Loucy (cell line): Measurements from ENCODE around the gene PAQR4.

Experiments used
- H2AFZ ChIP-seq: fragments of 200-600 bp; sonication (generic); 2 replicates; pipeline ENCODE4 v1.6.0; 2016; ENCODE audit warnings: antibody characterized with exemption, mild to moderate bottlenecking, low read length, moderate library complexity
- H3F3A ChIP-seq: fragments of 200-600 bp; 2 replicates; pipeline ENCODE4 v1.6.0; 2016; ENCODE audit warnings: antibody characterized with exemption, low read depth, mild to moderate bottlenecking
- H3K27me3 ChIP-seq: fragments of 200-600 bp; sonication (generic); 2 replicates; pipeline ENCODE4 v1.6.1; 2014; ENCODE audit warnings: low read length, mild to moderate bottlenecking; ENCODE audit not compliant: insufficient read depth, poor library complexity, severe bottlenecking
- H3K36me3 ChIP-seq: fragments of 200-600 bp; sonication (generic); 2 replicates; pipeline ENCODE4 v1.6.1; 2016; ENCODE audit warnings: low read length; ENCODE audit not compliant: insufficient read depth
- H3K4me1 ChIP-seq: fragments of 200-600 bp; sonication (generic); 2 replicates; pipeline ENCODE4 v1.5.1; 2014; ENCODE audit warnings: low read length, mild to moderate bottlenecking; ENCODE audit not compliant: insufficient read depth, poor library complexity, severe bottlenecking
- H3K4me2 ChIP-seq: fragments of 200-600 bp; sonication (generic); 2 replicates; pipeline ENCODE4 v1.6.0; 2014; ENCODE audit warnings: antibody characterized with exemption, low read length, low read depth, mild to moderate bottlenecking; ENCODE audit not compliant: poor library complexity, severe bottlenecking
- H3K4me3 ChIP-seq: fragments of 200-600 bp; sonication (generic); 2 replicates; pipeline ENCODE4 v1.5.1; 2014; ENCODE audit warnings: low read length, mild to moderate bottlenecking, mixed read lengths; ENCODE audit not compliant: poor library complexity, severe bottlenecking
- H3K79me2 ChIP-seq: fragments of 200-600 bp; sonication (generic); 2 replicates; pipeline ENCODE4 v1.6.1; 2014; ENCODE audit warnings: low read length; ENCODE audit not compliant: insufficient read depth
- H3K9ac ChIP-seq: fragments of 200-600 bp; sonication (generic); 2 replicates; pipeline ENCODE4 v1.6.0; 2014; ENCODE audit warnings: mild to moderate bottlenecking, low read depth, low read length, moderate library complexity; ENCODE audit not compliant: poor library complexity, severe bottlenecking
- H3K9me2 ChIP-seq: fragments of 200-600 bp; sonication (generic); replicated peaks from 2 replicates; pipeline ENCODE4 v1.6.1; 2016; ENCODE audit warnings: low read depth, low read length, mixed read lengths
- H3K9me3 ChIP-seq: fragments of 200-600 bp; sonication (generic); 2 replicates; pipeline ENCODE4 v1.6.1; 2014; ENCODE audit warnings: mild to moderate bottlenecking, antibody characterized with exemption, low read length, low read depth; ENCODE audit not compliant: insufficient read depth
- H4K20me1 ChIP-seq: fragments of 200-600 bp; sonication (generic); 2 replicates; pipeline ENCODE4 v1.6.0; 2014; ENCODE audit warnings: antibody characterized with exemption, low read length, mild to moderate bottlenecking; ENCODE audit not compliant: insufficient read depth, poor library complexity, severe bottlenecking
- EZH2phosphoT487 ChIP-seq: fragments of 200-600 bp; IDR thresholded peaks from 2 replicates; pipeline ENCODE4 v1.6.1; 2018; ENCODE audit warnings: antibody characterized with exemption, mild to moderate bottlenecking, moderate library complexity, borderline replicate concordance
- TF ChIP-seq, protein P1 (sequence below): fragments of 200-600 bp; sonication (generic); conservative IDR thresholded peaks from 2 replicates; pipeline ENCODE4 v1.5.1; 2014; ENCODE audit warnings: mild to moderate bottlenecking, antibody characterized with exemption, low read length

Gene PAQR4

GRCh38 chr16:3013998-3014690, 45.0 kb downstream of the PAQR4 start:
- H3K9me3 ChIP-seq, result no peaks in the 10 kb centered on the region
- H3K4me1 ChIP-seq, result no peaks in the 10 kb centered on the region
- no peak overlapping the region for H2AFZ ChIP-seq
- TF ChIP-seq, protein P1, sequence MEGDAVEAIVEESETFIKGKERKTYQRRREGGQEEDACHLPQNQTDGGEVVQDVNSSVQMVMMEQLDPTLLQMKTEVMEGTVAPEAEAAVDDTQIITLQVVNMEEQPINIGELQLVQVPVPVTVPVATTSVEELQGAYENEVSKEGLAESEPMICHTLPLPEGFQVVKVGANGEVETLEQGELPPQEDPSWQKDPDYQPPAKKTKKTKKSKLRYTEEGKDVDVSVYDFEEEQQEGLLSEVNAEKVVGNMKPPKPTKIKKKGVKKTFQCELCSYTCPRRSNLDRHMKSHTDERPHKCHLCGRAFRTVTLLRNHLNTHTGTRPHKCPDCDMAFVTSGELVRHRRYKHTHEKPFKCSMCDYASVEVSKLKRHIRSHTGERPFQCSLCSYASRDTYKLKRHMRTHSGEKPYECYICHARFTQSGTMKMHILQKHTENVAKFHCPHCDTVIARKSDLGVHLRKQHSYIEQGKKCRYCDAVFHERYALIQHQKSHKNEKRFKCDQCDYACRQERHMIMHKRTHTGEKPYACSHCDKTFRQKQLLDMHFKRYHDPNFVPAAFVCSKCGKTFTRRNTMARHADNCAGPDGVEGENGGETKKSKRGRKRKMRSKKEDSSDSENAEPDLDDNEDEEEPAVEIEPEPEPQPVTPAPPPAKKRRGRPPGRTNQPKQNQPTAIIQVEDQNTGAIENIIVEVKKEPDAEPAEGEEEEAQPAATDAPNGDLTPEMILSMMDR, result no peak
- no peak for TF ChIP-seq EZH2phosphoT487
- H3K27me3 ChIP-seq, result no peaks in the 10 kb centered on the region
- H3K4me3 ChIP-seq, result no peak overlapping the region
- no peak overlapping the region for H3K9ac ChIP-seq
- no peaks in the 10 kb centered on the region for H4K20me1 ChIP-seq
- H3K36me3 ChIP-seq, result no peaks in the 10 kb centered on the region
- H3F3A ChIP-seq, result no peaks in the 10 kb centered on the region
- no peaks in the 10 kb centered on the region for H3K9me2 ChIP-seq
- no peaks in the 10 kb centered on the region for H3K79me2 ChIP-seq
- H3K4me2 ChIP-seq, result no peak overlapping the region

DNA sequence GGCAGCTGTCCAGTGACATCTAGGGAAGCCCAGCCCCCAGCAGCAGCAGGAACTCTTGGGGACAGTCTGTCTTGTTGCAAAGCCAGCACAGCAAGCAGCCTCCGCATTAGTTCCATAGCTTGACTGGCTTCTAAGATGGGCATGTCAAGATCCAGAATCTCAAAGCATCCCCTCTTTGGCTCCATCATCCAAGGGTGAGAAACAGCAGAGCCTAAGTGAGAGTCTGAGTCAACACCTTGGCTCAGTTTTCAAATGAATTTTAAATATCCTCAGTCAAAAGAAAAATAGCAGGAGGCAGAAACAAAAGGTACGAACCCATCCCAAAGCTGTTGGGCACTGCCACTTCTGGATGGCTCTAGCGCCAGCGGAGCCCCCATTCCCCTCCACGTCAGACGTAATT, 45.8 kb downstream of the PAQR4 start:
- Histone ChIP-seq H2AFZ (no peak overlapping the region), H3K4me3 (no peak overlapping the region), H4K20me1 (no peaks in the 10 kb centered on the region), H3K9me3 (no peaks in the 10 kb centered on the region), H3K27me3 (no peaks in the 10 kb centered on the region), H3K36me3 (no peaks in the 10 kb centered on the region), H3K79me2 (no peaks in the 10 kb centered on the region), H3K9me2 (no peaks in the 10 kb centered on the region), H3F3A (no peaks in the 10 kb centered on the region), H3K4me2 (no peak overlapping the region), H3K4me1 (no peaks in the 10 kb centered on the region), H3K9ac (no peak overlapping the region)
- no peak for TF ChIP-seq EZH2phosphoT487
- TF ChIP-seq, protein P1, result no peak

GRCh38 chr16:3015865-3016521, 46.8 kb downstream of the PAQR4 start:
- Histone ChIP-seq H4K20me1 (peaks cover 4% of the 10 kb centered on the region), H3K36me3 (no peaks in the 10 kb centered on the region), H3K9ac (no peak overlapping the region), H3K4me3 (no peak overlapping the region), H3K4me1 (no peaks in the 10 kb centered on the region), H3K4me2 (no peak overlapping the region), H3K9me2 (no peaks in the 10 kb centered on the region), H2AFZ (no peak overlapping the region), H3K9me3 (no peaks in the 10 kb centered on the region), H3F3A (no peaks in the 10 kb centered on the region), H3K27me3 (no peaks in the 10 kb centered on the region), H3K79me2 (peaks cover 7% of the 10 kb centered on the region)
- TF ChIP-seq EZH2phosphoT487, result no peak
- TF ChIP-seq, protein P1, result no peak
